Iris pigment epithelial cell (primary cell): ENCODE measurements around the gene UBE2H.
"Not testable (repeated sequence)": the region's sequence is repeated elsewhere in the genome, so short reads cannot be mapped to it uniquely, and the experiment has no call there.

ENCODE experiments used
- DNase-seq: peaks from one replicate; pipeline ENCODE4 v3.0.0-alpha.2; 2011; ENCODE audit warnings: low read depth

The UBE2H gene

GRCh38 chr7:129843978-129844840 lies 108.6 kb downstream of the UBE2H start:
- DNase-seq = no peak

GRCh38 chr7:129843365-129843898 lies 109.3 kb downstream of the UBE2H start:
- DNase-seq = peak; percentile 29

GRCh38 chr7:129841465-129841864 lies 111.3 kb downstream of the UBE2H start:
- DNase-seq = peak; percentile 28

GRCh38 chr7:129840757-129841156 lies 112.0 kb downstream of the UBE2H start:
- peak; percentile 37 for DNase-seq

DNA sequence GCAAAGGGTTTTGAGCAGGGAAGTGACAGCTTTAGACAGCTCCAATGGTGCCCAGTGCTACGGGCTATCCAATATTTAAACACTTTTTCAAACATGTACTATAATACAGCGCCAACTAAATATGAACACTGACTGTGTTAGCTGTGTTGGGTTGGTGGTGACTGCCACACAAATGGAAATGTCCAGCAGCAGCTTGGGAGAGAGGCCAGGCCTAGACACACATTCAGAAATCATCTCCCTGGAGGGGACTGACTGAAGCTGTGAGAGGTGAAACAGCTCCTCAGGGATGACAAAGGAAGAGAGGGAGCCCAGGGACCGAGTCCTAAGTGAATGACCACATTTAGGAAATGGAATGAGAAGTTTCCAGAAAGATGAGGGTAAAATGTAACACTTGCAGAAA lies 115.8 kb downstream of the UBE2H start:
- no peak for DNase-seq

- DNase-seq = no peak
These were observed 117.2 kb downstream of the UBE2H start for GRCh38 chr7:129835569-129835968.

GRCh38 chr7:129833353-129833752 lies 119.4 kb downstream of the UBE2H start:
- DNase-seq = not testable (repeated sequence)

- DNase-seq = no peak
These were observed 120.0 kb downstream of the UBE2H start for GRCh38 chr7:129832701-129833227.

DNA sequence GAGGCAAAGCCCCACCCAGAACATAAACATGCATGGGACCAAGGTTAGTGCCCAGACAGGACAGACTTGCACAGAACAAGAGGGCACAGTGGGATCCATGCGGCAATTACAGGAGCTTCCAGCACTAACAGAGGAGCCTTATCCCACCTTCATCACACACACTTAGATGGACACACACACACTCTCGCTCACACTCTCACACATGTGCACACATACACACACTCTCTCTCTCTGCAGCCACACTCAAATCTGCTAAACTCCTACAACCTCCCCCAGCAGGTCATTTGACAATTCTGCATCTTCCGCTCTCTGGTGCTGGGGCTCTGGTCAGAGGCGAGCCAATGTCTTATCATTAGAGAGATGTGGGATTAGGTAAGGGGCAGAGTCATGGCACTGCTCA lies 120.5 kb downstream of the UBE2H start:
- DNase-seq = no peak

- peak; percentile 95 for DNase-seq
These were observed 121.2 kb downstream of the UBE2H start for GRCh38 chr7:129831424-129832058.

- no peak for DNase-seq
These were observed 121.8 kb downstream of the UBE2H start for GRCh38 chr7:129830949-129831348.

GRCh38 chr7:129829737-129830631 lies 122.8 kb downstream of the UBE2H start:
- DNase-seq = peak; percentile 85

DNA sequence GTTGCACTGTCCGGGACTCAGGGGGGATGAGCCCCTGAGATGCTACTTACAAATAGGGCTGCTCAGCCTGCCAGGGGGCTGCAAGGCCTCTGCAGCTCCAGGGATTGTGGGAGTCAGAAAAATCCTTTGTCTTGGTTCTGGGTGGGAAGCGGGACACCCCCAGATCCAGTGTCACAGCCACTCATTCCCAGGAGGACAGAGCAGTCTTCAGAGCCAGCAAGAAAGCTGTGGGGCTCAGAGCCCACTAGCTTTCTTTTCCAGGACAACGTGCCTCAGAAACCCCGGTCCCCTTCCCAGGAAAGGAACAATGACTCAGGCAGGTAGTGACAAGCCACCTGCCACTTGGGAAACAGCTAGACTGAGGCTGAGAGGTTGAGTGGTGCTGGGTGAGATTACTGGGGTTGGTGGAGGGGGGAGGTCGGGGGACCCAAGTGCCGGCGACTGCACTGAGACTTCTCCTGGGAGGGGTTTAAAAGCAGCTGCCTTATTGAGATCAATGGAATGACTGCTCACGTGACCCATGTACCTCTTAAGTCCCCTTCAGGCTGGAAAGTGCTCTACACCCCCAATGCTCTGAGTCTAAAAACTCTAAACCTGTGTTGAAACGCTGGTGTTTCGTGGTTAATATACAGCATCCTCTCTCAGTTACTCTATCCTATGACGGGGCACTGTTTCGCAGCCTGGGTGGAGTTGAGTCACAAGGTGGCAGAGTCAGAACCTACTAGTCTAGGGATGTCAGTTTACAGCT lies 123.6 kb downstream of the UBE2H start:
- DNase-seq = peak; percentile 23

DNA sequence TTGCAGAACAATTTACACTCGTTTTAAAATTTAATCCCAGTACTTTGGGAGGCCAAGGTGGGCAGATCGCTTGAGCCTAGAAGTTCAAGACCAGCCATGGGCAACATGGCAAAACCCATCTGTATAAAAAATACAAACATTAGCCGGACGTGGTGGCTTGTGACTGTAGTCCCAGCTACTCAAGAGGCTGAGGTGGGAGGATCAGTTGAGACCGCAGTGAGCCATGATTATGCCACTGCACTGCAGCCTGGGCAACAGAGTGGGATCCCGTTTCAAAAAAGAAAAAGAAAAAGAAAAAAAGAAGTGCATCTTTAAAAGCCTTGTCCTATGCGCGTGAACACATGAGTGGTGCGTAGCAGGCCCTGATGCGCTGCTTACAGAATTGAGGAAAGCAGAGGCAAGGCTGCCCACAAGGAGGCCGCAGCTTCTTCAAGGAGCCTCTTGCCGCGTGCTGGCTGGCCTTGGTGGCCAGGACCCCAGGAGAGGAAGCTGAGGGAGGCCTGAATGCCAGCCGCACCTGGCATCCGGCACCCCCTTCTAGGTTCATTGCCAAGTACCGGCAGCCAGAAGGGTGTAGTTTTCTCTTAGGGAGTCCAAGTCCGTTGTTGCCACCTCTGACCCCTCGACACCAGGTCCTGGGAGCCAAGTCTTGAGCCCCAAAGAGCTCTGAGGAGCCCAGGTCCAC lies 124.5 kb downstream of the UBE2H start:
- DNase-seq = no peak

- no peak for DNase-seq
These were observed 125.2 kb downstream of the UBE2H start for GRCh38 chr7:129827467-129827990.

GRCh38 chr7:129826895-129827294 lies 125.9 kb downstream of the UBE2H start:
- not testable (repeated sequence) for DNase-seq

DNA sequence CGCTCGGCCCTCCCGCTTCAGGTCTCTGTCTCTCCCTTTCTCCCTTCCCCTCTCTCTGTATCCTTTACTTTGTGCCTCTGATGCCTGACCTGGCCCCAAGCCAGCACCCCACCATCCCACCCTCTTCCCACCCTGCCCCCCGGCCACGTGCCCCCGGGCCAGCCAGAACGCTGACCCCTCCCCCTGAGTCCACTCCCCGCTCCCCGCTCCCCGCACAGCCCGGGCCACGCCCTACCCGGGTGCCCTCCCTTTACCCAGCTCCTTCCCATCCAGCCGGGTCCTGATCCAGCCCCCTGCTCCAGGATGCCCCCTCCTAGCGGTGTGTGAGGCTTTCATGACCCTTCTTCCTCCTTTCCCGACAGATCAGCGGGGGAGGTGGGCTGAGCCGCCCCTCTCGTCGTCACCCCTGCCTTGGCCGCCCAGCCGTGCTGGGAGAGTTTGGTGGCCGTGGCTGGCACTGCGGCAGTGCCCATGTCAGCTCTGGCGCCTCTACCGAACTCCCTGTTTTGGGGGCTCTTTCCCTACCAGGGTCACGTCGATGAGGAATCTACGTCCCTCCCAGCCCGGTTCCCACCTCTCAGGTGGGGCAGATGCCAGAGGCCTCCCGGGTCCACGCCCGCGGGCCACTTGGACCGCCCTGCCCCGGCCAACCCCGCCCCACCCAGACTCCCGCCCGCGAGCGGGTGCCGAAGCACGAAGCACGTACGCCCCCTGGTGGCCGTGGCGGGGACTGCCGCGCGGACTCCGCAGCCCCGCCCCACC lies 127.4 kb downstream of the UBE2H start:
- DNase-seq = peak; percentile 58

DNA sequence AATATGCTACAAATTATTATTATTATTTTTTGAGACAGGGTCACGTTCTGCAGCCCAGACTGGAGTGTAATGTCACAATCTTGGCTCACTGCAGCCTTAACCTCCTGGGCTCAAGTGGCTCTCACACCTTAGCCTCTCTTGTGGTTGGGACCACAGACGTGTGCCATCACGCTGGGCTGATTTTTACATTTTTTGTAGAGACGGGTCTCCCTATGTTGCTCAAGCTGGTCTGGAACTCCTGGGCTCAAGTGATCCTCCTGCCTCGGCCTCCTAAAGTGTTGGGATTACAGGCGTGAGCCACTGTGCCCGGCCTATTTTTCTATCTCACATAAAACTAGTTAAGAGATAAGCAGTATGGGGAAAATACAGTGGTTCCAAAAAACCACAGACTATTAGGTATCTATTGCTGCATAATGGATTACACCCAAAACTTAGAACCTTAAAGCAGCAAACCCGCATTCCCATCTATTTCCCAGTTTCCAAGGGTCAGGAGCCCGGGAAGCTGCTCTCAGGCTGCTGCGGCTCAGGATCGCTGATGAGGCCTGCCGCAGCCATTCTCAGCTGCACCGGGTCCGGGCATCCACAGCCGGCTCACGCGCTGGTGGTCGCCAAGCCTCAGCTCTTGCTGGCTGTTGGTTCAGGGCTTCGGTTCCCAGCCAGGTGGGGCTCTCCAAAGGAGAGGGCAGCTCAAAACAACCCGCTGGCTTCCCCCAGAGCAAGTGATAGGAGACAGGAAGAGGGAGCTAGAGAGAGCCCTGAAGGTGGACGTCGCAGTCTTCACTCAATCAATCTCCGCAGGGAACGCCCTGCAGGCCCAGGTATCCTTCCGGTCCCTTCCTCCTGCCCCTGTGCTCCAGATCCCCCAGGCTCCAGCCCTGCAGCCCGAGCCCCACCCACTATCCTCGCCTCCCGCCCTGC lies 128.2 kb downstream of the UBE2H start:
- DNase-seq = peak; percentile 39
